Glutamatergic neuron (in vitro differentiated cells): ENCODE measurements around the gene RFPL1. TPM values are rescaled to one million over a fixed set of nuclear protein-coding genes. Genes with fewer than 3 reads are reported as not detected.

Source experiments
- DNase-seq: peaks from one replicate; pipeline ENCODE4 v3.0.0; 2022
- H3K27ac Mint-ChIP-seq: one replicate; pipeline ENCODE4 v1.8.0; 2020; ENCODE audit warnings: mild to moderate bottlenecking, mixed read lengths, inconsistent platforms; ENCODE audit not compliant: unreplicated experiment
- H3K27me3 Mint-ChIP-seq: one replicate; pipeline ENCODE4 v1.8.0; 2020; ENCODE audit warnings: mild to moderate bottlenecking, moderate library complexity, mixed read lengths, inconsistent platforms; ENCODE audit not compliant: unreplicated experiment
- H3K36me3 Mint-ChIP-seq: one replicate; pipeline ENCODE4 v1.8.0; 2020; ENCODE audit warnings: mild to moderate bottlenecking, mixed read lengths, inconsistent platforms; ENCODE audit not compliant: unreplicated experiment
- H3K4me1 Mint-ChIP-seq: one replicate; pipeline ENCODE4 v1.8.0; 2020; ENCODE audit warnings: mild to moderate bottlenecking, low read depth, mixed read lengths, inconsistent platforms; ENCODE audit not compliant: unreplicated experiment
- H3K4me3 Mint-ChIP-seq: one replicate; pipeline ENCODE4 v1.8.0; 2020; ENCODE audit warnings: mild to moderate bottlenecking, mixed read lengths, inconsistent platforms; ENCODE audit not compliant: unreplicated experiment
- H3K9me3 Mint-ChIP-seq: one replicate; pipeline ENCODE4 v1.8.0; 2020; ENCODE audit warnings: mild to moderate bottlenecking, moderate library complexity, mixed read lengths, inconsistent platforms; ENCODE audit not compliant: unreplicated experiment
- total RNA-seq: library from RNA; stranded (reverse); fragmentation: NEBNext Ultra II Directional; extraction: Animal tissue kit (Norgen Biotek cat#: 25700); gene quantifications from one replicate; pipeline ENCODE4 v1.2.1, GENCODE V29; 2021; ENCODE audit not compliant: unreplicated experiment
- TF ChIP-seq, protein P1 (sequence below): fragments of 200-600 bp; sonication (generic); IDR thresholded peaks from one replicate; pipeline ENCODE4 v1.5.0; 2021; ENCODE audit not compliant: partially characterized antibody, unreplicated experiment

Gene RFPL1
- total RNA-seq, 1 donor from 2014 or later: not detected

DNA sequence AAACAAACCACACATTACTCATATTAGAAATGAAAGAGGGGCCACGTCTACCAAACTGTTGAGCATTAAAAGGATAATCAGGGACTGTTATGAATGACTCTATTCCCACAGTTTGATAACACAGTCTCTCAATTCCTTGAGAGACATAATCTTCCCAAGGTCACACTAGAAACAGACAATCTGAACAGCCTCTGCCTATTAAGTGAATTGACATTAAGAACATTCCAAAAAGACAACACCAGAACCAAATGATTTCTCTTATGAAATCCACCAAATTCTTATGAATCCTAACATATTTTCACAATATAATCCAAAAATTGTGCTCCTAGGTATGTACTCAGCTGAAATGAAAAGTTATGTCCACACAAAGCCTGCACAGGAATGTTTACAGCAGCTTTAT is 4.6 kb downstream of the RFPL1 start:
- peaks cover 14% of the 10 kb centered on the region for H3K4me1 Mint-ChIP-seq
- no peaks in the 10 kb centered on the region for H3K9me3 Mint-ChIP-seq
- peaks cover 1% of the 10 kb centered on the region for H3K27me3 Mint-ChIP-seq
- H3K4me3 Mint-ChIP-seq: no peak overlapping the region
- H3K27ac Mint-ChIP-seq: no peak overlapping the region
- H3K36me3 Mint-ChIP-seq: no peaks in the 10 kb centered on the region
- DNase-seq: no peak
- TF ChIP-seq, protein P1, sequence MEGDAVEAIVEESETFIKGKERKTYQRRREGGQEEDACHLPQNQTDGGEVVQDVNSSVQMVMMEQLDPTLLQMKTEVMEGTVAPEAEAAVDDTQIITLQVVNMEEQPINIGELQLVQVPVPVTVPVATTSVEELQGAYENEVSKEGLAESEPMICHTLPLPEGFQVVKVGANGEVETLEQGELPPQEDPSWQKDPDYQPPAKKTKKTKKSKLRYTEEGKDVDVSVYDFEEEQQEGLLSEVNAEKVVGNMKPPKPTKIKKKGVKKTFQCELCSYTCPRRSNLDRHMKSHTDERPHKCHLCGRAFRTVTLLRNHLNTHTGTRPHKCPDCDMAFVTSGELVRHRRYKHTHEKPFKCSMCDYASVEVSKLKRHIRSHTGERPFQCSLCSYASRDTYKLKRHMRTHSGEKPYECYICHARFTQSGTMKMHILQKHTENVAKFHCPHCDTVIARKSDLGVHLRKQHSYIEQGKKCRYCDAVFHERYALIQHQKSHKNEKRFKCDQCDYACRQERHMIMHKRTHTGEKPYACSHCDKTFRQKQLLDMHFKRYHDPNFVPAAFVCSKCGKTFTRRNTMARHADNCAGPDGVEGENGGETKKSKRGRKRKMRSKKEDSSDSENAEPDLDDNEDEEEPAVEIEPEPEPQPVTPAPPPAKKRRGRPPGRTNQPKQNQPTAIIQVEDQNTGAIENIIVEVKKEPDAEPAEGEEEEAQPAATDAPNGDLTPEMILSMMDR: no peak

DNA sequence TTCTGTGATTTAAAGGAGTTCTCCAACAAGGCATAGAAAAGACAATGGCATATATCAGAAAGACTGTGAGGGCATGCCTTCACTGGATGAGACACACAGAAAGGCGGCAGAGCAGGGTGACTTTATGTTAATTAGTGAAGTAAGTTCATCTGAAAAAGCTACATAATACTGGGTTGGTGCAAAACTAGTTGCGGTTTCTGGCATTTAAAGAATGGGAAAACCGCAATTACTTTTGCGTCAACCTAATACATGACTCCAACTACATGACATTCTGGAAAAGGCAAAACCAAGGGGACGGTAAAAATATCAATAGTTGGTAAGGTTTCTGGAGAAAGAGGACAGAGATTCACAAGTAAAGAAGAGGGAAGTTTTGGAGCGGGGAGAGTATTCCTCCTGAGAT is 5.1 kb downstream of the RFPL1 start:
- H3K4me3 Mint-ChIP-seq: no peak overlapping the region
- H3K4me1 Mint-ChIP-seq: peaks cover 14% of the 10 kb centered on the region
- TF ChIP-seq, protein P1: no peak
- H3K36me3 Mint-ChIP-seq: no peaks in the 10 kb centered on the region
- H3K9me3 Mint-ChIP-seq: no peaks in the 10 kb centered on the region
- DNase-seq: no peak
- H3K27me3 Mint-ChIP-seq: peaks cover 1% of the 10 kb centered on the region
- H3K27ac Mint-ChIP-seq: no peak overlapping the region

DNA sequence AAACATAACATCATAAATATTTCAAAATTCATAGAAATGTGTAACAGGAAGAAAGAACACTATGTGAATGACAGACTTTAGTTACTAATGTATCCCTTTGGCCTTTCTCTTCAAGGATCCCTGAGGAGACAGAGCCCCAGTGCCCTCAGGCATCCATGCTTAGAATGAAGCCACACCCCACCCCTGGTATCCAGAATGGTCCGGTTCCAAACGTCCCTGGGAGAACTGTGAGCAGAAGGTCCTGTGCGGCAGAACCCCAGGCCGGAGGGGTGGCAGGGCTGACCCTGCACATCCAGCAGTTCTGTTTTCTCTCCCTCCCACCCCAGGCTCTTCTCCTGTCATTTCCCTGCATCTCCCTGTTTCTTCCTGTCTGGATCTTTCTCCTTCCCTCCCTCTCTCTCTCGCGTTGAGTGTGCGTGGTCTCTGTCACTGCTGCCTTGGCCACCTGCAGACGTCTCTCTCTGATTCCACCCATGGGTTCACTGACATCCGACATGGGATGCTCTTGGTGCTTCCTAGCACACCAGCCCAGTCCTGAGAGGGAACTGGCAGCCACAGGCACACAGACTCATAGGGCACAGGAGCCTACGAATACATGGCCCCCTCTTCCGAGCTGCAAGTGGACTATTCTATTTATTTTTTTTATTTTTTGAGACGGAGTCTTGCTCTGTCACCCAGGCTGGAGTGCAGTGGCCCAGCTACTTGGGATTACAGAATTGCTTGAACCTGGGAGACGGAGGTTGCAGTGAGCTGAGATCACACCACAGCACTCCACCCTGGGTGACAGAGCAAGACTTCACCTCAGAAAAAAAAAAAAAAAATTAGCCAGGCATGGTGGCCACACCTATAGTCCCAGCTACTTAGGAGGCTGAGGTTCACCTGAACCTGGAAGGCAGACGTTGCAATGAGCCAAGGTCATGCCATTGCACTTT is 5.7 kb downstream of the RFPL1 start:
- Mint-ChIP-seq H3K4me1 (peaks cover 11% of the 10 kb centered on the region), H3K4me3 (no peak overlapping the region), H3K9me3 (no peaks in the 10 kb centered on the region), H3K36me3 (no peaks in the 10 kb centered on the region), H3K27ac (no peak overlapping the region), H3K27me3 (peaks cover 1% of the 10 kb centered on the region)
- TF ChIP-seq, protein P1: no peak
- no peak for DNase-seq

DNA sequence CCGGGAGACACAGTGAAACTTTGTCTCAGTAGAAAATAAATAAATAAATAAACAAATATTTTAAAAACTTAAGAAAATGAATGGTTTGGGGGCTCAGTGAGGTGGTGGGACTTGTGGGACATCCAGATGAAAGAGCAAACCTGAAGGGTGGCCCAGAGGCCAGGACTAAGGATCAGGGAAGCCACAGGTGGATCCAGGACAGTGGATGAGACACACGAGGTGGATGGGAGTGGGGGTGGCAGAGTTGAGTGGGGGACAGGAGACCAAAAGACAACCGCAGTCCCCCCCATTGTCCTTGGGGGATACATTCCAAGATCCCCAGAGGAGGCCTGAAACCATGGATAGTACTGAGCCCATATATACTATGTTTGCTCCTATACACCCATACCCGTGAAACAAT is 7.1 kb downstream of the RFPL1 start:
- Mint-ChIP-seq H3K36me3 (no peaks in the 10 kb centered on the region), H3K27me3 (peaks cover 5% of the 10 kb centered on the region), H3K4me1 (peaks cover 11% of the 10 kb centered on the region), H3K4me3 (no peak overlapping the region), H3K9me3 (no peaks in the 10 kb centered on the region), H3K27ac (no peak overlapping the region)
- TF ChIP-seq, protein P1: no peak
- DNase-seq: no peak

DNA sequence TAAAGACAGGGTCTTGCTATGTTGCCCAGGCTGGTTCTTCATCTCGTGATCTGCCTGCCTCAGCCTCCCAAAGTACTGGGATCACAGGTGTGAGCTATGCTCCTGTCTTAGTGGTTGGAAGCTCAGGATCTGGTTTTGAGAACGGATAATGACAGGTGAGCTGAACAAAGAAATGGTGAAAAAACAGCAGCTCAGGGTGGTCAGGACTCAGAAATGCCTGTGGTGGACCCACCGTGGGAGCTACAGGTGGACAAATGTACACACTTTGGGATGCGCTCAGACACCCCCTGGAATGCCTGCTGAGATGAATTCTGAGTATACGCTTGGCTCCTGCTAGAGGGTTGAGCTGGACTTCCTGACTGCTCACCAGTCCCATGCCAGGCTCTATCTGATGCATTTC is 9.5 kb downstream of the RFPL1 start:
- DNase-seq: no peak
- peaks cover 6% of the 10 kb centered on the region for H3K27me3 Mint-ChIP-seq
- no peaks in the 10 kb centered on the region for H3K9me3 Mint-ChIP-seq
- no peaks in the 10 kb centered on the region for H3K36me3 Mint-ChIP-seq
- no peak overlapping the region for H3K27ac Mint-ChIP-seq
- H3K4me1 Mint-ChIP-seq: peaks cover 11% of the 10 kb centered on the region
- TF ChIP-seq, protein P1: no peak
- H3K4me3 Mint-ChIP-seq: no peak overlapping the region
